NCI-H1105 treated with DMSO at 0.1 percent for 48 hours (cell line): ENCODE results near the gene XRCC4.

Experiments used
- DNase-seq: peaks from one replicate; lab custom pipeline; 2025; lab: John Stamatoyannopoulos, UW

Gene XRCC4

DNA sequence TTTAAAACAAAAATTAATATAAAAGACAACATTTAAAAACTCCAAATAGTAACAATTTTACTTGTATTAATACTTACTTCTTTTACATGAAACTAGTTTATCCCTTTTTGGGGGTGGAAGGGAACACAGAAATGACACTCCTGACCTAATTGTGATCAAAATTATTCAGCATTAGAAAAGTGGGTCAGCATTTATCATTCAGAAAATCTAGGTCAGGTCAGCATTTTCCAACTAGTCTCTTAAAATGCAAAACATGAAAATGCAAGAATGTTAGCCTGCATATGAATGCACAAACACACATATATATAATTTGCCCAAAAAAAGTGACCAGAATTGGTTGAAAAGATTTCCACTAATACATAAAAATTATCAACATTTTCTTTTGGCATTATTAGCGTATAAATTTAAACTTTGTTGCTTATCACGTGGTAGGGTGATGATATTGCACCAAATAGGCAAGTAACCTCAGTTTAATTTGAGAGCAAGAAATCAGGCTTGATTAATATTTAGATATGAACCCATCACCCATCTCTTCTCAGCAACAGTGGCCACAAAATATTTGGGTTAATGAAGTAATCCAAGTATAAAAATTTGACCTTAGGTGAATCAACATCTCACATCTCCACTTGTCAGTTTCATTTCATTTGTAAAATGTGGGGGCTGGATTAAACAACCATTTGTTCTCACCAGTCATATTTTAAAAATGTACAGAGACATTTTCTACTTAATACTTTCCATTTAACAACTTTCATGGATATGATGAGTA is 5.9 kb upstream of the XRCC4 start:
- DNase-seq: no peak

DNA sequence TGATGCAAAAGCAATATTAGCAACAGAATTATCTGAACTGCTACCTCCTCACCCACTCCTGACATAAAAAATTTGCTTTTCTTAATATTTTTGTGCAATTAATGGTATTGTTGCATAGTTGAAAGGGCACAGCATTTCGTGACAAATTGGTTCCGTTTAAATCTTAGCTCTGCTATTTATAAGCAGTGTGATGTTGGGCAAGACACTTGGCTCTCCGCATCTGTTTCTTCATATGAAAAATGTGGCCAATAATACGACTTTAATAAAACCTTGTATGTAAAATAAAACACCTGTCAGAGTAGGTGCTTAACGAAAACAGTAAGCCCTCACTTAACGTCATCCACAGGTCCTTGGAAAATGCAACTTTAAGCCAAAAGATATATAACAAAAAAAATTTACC is 4.4 kb upstream of the XRCC4 start:
- DNase-seq: no peak

DNA sequence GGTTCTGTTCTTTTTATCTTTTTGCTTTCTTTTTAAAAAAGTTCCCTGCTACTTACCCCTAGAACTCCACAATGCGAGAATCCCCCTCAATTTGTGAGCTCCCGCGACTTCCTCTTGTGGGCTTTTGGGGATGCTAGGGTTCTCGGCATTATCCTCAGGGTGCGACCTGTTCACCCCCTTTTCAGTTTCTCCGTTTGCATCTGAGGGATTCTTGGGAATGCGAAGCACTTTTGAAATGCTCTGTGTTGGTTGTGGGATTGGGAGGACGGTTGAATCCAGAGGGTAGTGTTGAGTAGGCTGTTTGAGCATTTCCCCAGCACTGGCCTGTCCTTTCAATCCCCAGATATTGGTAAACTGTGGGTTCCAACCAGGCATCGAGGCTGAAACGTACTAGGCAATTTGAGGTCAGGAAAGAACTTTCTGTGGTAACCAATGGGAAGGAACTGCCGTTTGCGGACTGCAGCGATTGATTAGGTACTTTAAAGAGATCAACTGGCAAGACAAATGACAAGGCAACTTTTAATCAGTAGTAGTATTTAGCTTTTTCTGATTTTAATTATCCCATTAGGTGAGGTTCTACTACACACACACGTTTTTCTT is 415 bp downstream of the XRCC4 start:
- no peak for DNase-seq

DNA sequence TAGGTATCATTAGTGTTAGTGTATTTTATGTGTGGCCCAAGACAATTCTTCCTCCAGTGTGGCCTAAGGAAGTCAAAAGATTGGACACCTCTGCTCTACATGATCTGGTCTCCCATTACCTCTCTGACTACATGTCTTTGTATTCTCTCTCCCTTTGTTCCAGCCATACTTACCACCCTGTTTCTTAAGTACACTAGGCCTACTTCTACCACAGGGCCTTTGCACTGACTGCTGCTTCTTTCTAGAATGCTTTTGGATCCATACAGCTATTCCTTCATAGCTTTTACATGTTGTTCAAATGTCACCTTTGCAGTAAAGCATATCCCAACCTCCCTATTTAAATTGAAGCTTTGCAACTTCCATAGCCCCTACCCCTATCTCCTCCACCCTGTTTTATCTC is 5.4 kb downstream of the XRCC4 start:
- DNase-seq: no peak

DNA sequence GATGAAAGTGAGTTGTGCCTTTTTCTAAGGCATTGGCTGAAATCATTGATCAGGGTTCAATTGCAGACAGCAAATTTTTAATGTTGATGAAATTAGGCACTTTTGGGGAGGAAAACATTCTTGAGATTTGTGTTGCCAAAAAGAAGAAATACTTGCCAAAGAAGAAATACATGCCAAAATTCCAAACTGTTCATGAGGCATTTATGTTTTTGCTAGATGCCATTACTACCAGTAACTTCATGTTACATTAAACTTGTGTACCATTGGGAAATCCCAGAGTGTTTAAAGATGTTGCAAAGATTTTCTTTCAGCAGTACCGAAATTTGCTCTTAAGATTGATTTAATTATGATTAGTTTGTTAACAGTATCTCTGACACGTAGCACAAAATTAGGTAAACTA is 7.0 kb downstream of the XRCC4 start:
- no peak for DNase-seq

DNA sequence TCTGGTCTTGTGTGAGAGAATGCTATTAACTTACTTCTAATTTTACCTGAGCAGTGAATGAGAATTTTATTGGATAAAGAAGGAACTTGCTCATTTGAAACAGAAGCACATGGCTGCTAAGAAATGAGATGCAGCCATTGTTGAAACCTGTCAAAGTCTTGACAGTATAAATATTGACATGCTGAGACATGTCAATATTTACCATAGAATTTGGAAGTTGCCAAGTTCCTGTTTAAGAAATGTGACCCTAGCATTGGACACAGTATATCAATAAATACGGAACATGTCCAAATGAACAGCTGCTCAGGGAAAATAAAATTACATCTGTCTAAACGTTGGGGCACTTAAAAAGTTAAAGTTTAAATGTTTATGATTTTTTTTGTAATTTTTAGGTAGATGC is 7.8 kb downstream of the XRCC4 start:
- DNase-seq: peak; percentile 9

DNA sequence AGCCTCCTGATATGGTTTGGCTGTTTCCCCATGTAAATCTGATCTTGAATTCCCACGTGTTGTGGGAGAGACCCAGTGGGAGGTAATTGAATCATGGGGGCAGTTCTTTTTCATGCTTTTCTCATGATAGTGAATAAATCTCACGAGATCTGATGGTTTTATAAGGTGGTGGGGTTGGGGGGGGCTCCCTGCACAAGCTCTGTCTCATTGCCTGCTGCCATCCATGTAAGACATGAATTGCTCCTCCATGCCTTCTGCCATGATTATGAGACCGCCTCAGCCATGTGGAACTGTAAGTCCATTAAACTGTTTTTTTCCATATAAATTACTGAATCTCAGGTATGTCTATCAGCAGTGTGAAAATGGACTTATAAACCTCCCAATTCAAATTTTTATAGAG is 12.8 kb downstream of the XRCC4 start:
- DNase-seq: no peak

DNA sequence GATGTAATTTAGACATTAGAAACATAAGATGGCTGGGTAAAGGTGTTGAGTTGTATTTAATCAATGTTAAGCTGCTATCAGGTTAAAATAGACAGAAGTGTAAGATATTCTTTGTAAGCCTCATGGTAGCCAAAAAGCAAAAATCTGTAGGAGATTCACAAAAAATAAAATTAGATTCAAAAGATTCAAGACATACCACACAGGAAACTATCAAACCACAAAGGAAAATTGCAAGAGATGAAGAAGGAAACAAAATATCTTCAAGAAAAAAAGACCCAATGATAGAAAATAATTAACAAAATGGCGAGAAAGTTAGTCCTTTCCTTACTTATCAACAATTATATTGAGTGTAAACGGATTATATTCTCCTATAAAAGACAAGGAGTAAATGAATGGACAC is 15.3 kb downstream of the XRCC4 start:
- no peak for DNase-seq

DNA sequence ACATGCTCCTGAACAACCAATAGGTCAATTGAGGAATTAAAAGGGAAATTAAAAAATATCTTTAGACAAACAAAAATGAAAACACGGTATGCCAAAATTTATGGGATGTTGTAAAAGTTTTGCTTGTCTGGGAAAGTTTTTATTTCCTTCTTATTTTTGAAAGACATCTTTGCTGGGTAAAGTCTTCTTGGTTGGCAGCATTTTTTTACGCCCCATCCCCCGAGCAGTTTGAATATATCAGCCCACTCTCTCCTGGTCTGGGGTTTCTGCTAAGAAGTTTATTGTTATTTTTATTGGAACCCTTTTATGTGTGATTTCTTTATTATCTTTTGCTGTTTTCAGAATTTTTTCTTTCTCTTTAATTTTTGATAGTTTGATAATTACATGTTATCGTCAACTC is 16.3 kb downstream of the XRCC4 start:
- DNase-seq: no peak

DNA sequence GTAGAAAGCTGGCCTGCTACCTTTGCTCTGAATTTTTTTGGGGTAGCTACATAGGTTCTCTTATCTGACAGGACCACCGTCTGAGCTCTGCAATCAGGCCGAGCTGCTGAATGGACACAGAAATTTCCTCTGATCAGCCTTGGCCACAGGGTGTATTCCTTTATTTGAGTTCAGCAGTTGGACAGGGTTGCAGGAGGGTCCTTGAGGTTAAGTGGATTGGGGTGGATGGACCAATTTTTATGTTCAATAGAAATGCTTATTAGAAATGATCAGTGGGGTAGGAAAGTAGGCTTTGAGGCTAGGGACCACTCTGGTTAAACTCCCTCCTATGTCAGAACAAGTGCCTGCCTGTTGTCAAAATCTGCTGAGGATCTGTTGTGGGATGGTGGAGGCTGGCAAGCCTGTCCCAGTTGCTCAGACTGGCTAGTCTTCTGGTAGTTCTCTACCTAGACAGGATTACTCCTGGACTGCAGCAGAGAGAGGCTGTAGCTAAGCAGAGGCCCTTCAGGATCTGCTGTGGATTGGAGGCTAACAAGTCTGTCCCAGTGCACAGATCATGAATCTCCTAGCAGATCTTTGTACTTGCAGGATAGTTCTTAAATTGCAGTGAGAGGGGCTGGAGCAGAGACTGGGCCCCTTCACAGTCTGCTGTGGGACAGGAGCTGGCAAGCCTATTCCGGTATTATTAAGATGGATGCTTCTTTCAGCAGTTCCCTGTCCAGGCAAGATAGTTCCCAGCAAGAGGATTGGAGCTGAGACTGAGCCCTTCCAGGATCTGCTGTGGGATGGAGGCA is 18.0 kb downstream of the XRCC4 start:
- no peak for DNase-seq

DNA sequence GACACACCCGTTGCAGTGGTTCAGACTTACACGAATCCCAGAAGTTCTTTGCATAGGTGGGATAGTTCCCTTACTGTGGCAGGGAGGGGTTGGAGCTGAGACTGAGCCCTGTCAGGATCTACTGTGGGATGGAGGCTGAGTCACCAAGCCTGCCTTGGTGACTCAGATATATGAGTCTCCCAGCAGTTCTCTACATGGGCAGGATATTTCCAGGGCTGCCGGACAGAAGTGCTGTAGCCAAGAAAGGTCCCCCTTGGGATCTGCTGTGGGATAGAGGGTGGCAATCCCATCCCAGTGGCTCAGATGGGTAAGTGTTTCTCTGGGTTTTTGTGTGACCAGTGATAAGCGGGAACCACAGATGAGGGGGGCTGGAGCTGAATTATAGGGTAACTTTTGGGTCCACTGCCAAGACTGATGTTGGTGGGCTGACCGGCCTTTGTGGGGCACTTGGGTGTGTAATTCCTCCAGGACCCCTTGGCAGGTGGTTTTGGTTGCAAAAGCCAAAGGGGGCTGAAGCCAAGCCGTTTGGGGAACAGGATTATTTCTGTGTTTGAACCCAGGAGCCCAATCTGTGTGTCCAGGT is 18.7 kb downstream of the XRCC4 start:
- no peak for DNase-seq

DNA sequence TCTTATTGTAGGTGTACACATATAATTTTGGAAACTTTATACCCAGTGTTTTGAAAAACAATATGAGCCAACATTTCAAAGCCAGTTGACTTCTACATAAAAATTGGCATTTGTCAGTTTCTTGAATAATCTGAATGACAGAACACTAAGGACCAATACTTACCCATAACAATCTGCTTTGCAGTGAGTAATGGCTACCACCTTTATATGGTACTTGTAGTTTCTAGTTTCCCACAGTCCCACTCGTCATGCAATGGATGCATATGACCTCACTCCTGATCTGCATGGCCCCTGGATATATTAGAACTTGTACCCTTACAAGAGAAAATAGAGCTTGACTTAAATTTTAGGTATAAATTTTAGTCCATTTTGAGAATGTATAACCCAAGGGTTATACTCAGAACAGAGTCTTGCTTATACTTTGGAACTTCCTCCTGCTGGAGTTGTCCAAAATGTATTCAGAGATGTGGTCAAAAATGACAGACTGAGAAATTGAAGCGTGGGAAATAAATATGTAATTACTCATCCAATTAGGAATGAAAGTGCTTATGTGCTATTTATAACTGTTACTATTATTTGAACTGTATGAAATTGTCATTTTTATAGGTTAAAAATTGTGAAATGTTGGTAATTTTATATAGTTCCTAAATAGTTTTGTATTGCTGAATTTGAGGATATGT is 19.5 kb downstream of the XRCC4 start:
- DNase-seq: no peak

DNA sequence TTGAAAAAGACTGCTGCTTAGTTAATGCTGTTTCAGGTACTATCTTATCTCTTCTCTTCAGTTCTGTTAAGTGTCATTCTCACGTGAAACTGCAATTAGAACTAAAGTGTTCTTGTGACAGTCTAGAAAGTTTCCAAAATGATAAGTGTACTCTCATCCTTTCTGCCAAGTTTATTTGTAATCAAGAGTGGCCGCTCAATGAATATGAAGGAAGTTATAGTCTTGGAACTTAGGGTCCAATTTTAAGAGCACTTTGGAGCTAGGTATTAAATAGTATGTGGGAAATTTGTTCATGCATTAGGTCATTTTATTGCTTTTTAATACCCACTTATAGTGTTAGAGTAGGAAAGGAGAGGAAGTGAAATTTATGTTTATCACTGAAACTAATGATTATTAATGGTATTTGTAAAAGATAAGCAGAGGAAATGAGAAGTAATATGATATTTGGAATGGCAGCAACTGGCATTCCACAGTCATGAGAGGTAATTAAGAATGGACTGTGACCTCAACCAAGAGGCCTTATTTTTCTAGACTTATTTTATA is 20.4 kb downstream of the XRCC4 start:
- DNase-seq: peak; percentile 48

DNA sequence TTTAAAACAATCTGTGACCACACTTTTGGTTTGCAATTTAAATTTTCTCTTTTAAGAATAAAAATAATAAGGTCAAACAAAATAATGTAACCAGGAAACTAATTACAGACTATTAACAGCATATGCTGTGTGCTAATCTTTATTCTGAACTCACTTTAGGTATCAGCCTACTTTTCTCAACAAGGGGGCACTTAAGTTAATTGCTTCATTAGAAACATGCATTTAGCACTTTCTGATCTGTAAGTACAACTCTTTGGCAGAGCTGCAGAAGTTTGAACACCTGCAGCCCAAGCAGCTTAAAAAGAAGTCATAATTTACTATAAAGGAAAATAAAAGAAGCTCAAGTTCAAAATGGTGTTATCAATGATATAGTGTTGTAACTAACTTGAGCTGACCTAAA is 21.7 kb downstream of the XRCC4 start:
- DNase-seq: peak; percentile 83

DNA sequence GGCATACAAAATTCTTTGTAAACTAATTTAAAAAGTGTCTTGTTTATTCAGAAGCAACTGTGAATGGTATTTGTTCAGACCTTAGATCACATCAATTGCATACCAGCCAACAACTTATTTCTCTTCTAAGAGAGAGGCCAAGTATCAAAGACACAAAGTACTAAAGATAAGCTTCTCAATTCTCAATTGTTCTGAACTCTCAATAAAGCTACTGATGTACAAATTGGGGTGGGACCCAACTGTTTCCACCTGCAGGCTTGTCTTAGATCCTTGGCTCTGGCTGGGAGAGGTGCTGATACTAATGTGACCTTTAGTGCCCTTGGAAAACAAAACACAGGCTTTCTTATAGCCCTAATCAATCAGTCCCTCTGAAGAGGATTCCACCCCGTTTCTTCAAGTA is 22.1 kb downstream of the XRCC4 start:
- DNase-seq: no peak

DNA sequence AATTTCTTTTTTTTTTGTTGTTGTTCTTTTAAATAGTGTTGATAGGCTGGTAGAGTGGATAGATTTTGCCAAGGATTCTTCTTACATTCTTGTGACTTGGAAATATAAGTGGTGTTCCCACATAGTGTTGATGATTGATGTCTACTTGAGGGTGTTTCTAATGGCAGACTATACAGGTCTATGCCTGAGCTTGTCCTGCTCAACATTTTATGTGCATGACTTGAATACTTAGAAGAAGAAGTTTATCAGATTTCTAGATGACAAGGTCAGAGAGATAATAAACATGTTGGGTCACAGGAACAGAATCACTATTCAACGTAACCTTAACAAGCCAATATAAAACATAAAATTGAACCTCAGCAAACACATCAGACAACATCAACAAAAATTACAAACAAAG is 24.2 kb downstream of the XRCC4 start:
- DNase-seq: no peak

DNA sequence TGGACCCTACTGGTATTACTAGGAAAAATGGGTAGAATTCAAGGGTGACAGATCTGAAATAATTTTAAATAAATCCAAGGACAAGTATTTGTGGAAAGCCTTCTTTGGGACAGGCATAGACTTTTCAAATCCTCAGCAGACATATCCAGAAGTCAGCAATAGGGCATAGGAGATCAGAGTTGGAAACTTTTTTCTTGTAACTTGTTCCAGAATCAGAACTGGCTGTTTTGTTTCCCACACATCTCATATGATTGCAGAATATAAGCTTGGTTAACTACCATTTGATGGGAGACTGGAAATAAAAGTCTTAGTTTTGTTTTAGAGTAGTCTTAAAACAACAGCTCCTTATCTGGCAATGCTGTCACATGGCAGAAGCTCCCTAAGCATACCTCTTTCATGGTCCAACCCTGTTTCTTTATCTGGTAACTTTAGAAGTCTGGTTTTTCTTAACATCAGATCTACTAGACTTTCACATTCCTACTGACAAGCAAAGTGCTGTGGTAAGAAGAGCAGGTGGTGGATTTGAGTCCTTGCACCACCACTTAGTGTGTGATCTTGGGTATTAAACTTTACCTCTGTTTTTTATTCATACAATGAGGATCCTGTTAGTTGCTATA is 25.1 kb downstream of the XRCC4 start:
- DNase-seq: no peak

DNA sequence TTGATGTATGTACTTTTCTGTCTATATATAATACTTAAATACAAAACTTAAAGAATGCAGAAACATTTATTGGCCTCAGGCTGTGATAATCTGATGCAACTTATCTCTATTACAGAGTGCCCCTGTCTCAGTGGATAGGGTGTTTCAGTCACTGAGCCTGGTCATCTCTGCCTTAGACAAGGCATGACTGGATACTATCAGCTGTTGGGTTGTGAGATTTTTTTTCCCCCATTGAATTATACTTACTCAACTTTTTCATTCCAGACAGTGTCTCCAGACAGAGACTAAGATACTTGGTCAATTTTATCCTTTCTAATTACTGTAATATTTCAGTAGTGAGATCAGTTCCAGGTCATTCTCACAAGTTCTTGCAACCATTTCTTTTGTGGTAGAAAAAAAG is 26.7 kb downstream of the XRCC4 start:
- DNase-seq: no peak

DNA sequence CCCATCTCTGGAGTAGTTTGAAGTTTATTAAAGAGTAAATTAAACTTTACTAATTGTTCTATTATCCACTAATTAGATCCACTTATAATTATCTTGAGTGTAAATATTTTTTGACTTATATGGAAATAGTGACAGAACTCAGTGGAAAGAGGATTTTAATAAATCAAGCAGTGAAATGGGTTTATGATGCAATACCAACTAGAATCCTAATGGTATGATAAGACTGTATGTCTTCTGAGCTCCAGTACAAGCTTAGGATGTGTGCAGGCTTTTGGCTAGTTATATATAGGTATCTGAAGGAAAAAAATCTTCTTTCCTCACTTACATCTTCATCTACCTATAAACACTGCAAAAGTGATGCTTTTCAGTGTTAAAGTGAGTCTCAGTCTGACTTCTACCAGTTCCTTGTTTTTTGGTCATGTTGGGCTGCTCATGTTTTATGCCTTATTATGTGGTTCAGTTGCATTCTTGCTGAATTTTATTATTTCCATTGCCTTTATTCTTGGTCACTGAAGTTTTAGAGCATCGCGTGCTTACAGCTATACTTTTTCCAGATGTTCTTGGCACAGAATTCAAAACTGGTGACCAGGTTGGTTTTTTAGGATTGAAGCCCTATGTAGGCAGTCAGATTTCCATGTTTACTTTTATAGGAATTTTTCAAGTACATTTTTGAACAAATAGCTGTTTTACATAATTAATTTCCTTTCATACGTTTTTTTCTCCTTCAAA is 30.5 kb downstream of the XRCC4 start:
- DNase-seq: no peak

DNA sequence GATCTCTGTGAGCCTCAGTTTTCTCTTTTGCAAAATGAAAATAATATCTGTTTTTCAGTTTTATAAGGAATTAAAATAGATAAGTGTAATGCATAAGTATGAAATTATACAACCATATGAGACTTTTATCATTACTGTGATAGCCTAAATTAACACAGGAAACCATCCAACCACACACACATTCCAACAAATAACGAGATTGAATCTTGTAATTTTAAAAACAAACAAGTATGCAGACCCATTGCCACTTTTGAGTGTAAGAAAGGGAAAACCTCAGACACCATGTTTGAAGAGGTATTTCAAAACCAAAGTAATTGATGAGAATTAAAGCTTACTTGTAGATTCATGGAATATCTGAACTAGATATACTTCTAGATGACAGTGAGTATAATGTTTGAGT is 32.0 kb downstream of the XRCC4 start:
- no peak for DNase-seq

DNA sequence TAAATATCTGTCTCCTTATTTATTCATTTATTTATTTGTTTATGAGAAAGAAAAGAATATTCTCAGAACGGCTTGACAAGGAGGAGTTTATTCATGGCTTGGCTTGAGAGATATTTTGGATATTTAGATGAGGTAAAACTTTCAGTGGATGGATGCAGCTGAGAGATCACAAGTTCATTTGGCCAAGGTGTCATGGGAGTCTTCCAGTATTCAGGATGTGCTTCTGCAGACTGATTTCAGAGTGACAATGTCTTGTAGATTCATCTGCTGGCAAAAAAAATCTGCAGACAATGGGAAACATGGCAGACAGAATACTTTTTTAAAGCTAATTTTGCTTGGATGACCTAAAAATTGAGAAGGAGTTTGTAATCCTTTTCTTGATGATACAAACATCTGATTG is 38.5 kb downstream of the XRCC4 start:
- no peak for DNase-seq
